HepG2 (cell line): ENCODE data around the gene DNAAF8. TPM values are rescaled to one million over a fixed set of nuclear protein-coding genes. Genes with fewer than 3 reads are reported as not detected.

Source experiments
- ATAC-seq: fragments of 200-7000 bp; cut with Tn5 transposase; 3 replicates; pipeline ENCODE4 v1.9.1; 2020; ENCODE audit warnings: mild to moderate bottlenecking, moderate library complexity
- BruUV-seq: library from RNA; stranded (reverse); fragments of 400-500 nt; replicated peaks from 2 replicates; lab custom pipeline; 2021; lab: Mats Ljungman, UMichigan
- CTCF ChIA-PET: fragments of 300-600 bp; formaldehyde crosslinking; extraction: SDS; loops from one replicate; lab custom pipeline; 2021; ENCODE audit warnings: low total read pairs, inconsistent platforms, low intra/inter-chr PET ratio; lab: Yijun Ruan, JAX
- POLR2A ChIA-PET: fragments of 350-600 bp; sonication (Branson Sonifier 250); formaldehyde crosslinking; loops from one replicate; lab custom pipeline; 2020; ENCODE audit warnings: antibody characterized with exemption, inconsistent platforms; lab: Yijun Ruan, JAX
- DNase-seq: peaks from one replicate; pipeline ENCODE4 v3.0.0-alpha.2; 2015; ENCODE audit warnings: low spot score
- FAIRE-seq: peaks from 3 replicates; lab custom pipeline; 2011; peaks lifted over from hg19 to GRCh38; lab: Jason Lieb, UNC
- H2AFZ ChIP-seq: one replicate; pipeline ENCODE4 v1.6.1; 2011; ENCODE audit warnings: low read length, inconsistent platforms
- H3K27ac ChIP-seq: fragments of 300-600 bp; 3 replicates; pipeline ENCODE4 v1.8.0; 2011; ENCODE audit warnings: mixed run types, mild to moderate bottlenecking, mixed read lengths, low read length, inconsistent platforms; ENCODE audit not compliant: insufficient read depth; ENCODE audit errors: extremely low read length
- H3K27me3 ChIP-seq, 2 experiments: fragments of 200-600 bp in 1 of 2; 2 replicates in 1 of 2; 3 replicates in 1 of 2; pipeline versions ENCODE4 v1.6.0 to v1.8.0; 2011; ENCODE audit warnings: low read length in 2 of 2, mild to moderate bottlenecking in 2 of 2, moderate library complexity in 2 of 2, inconsistent platforms in 1 of 2; ENCODE audit not compliant: insufficient read depth in 2 of 2, control insufficient read depth in 1 of 2
- H3K36me3 ChIP-seq, 2 experiments: fragments of 200-600 bp in 1 of 2; replicated peaks in 1 of 2; 2 replicates in 1 of 2; 3 replicates in 1 of 2; pipeline versions ENCODE4 v1.5.1 to v1.8.0; 2011; ENCODE audit warnings: low read length in 2 of 2, inconsistent platforms in 1 of 2; ENCODE audit not compliant: insufficient read depth in 2 of 2, control insufficient read depth in 1 of 2
- H3K4me1 ChIP-seq: 2 replicates; pipeline ENCODE4 v1.5.1; 2012; ENCODE audit warnings: low read length, inconsistent platforms; ENCODE audit not compliant: insufficient read depth
- H3K4me2 ChIP-seq: 2 replicates; pipeline ENCODE4 v1.6.0; 2011; ENCODE audit warnings: low read depth, low read length, inconsistent platforms
- H3K4me3 ChIP-seq, 3 experiments: fragments of 200-600 bp in 1 of 3; sonication (generic), shearing (Covaris generic) in 1 of 3; replicated peaks in 1 of 3; 2 replicates each; pipeline ENCODE4 v1.5.1; 2011 to 2016; ENCODE audit warnings: low read length in 3 of 3, inconsistent platforms in 2 of 3, low read depth in 2 of 3, mild to moderate bottlenecking in 2 of 3, control low read depth in 1 of 3, mixed read lengths in 1 of 3; ENCODE audit not compliant: insufficient read depth in 1 of 3
- H3K79me2 ChIP-seq: one replicate; pipeline ENCODE4 v1.6.1; 2011; ENCODE audit warnings: low read length, inconsistent platforms; ENCODE audit not compliant: insufficient read depth
- H3K9ac ChIP-seq: 2 replicates; pipeline ENCODE4 v1.6.0; 2011; ENCODE audit warnings: mild to moderate bottlenecking, low read depth, low read length, inconsistent platforms; ENCODE audit not compliant: insufficient read depth
- H3K9me3 ChIP-seq: 2 replicates; pipeline ENCODE4 v1.5.1; 2012; ENCODE audit warnings: mild to moderate bottlenecking, low read length
- H4K20me1 ChIP-seq: 2 replicates; pipeline ENCODE4 v1.6.0; 2011; ENCODE audit warnings: inconsistent platforms, mild to moderate bottlenecking, low read length, moderate library complexity; ENCODE audit not compliant: insufficient read depth
- ADNP ChIP-seq: sonication (generic); formaldehyde crosslinking; IDR thresholded peaks from 2 replicates; pipeline ENCODE4 v1.4.0; 2020; ENCODE audit warnings: missing genetic modification reagents
- BCLAF1 ChIP-seq: fragments of 450-650 bp; IDR thresholded peaks from 2 replicates; pipeline ENCODE4 v1.6.1; 2017; ENCODE audit warnings: mild to moderate bottlenecking
- MEIS2 ChIP-seq: sonication (generic); formaldehyde crosslinking; IDR thresholded peaks from 2 replicates; pipeline ENCODE4 v1.9.0; 2021; ENCODE audit warnings: mild to moderate bottlenecking, missing genetic modification reagents
- MTF2 ChIP-seq: sonication (generic); formaldehyde crosslinking; IDR thresholded peaks from 2 replicates; pipeline ENCODE4 v1.5.0; 2020; ENCODE audit warnings: missing genetic modification reagents, borderline replicate concordance
- SRSF1 ChIP-seq: fragments of 200-400 bp; formaldehyde crosslinking; optimal IDR thresholded peaks from 2 replicates; pipeline ENCODE3; 2017; ENCODE audit warnings: mild to moderate bottlenecking, low read depth, low read length, moderate library complexity
- THAP7 ChIP-seq: sonication (generic); formaldehyde crosslinking; IDR thresholded peaks from 2 replicates; pipeline ENCODE4 v1.8.1; 2023; ENCODE audit warnings: mild to moderate bottlenecking, missing genetic modification reagents
- TOE1 ChIP-seq: sonication (generic); formaldehyde crosslinking; IDR thresholded peaks from 2 replicates; pipeline ENCODE4 v1.4.0; 2020; ENCODE audit warnings: mild to moderate bottlenecking, missing genetic modification reagents
- ZBTB10 ChIP-seq: sonication (generic); formaldehyde crosslinking; IDR thresholded peaks from 2 replicates; pipeline ENCODE4 v1.4.0; 2020; ENCODE audit warnings: missing genetic modification reagents, borderline replicate concordance
- ZBTB26 ChIP-seq: IDR thresholded peaks from 2 replicates; pipeline ENCODE4 v1.6.1; 2016; ENCODE audit warnings: missing compliant biosample characterization, missing genetic modification reagents, borderline replicate concordance
- ZNF20 ChIP-seq: sonication (generic); formaldehyde crosslinking; IDR thresholded peaks from 2 replicates; pipeline ENCODE4 v1.4.0; 2020; ENCODE audit warnings: mild to moderate bottlenecking, moderate library complexity, missing genetic modification reagents
- WGBS: methylation state at CpG from one replicate; pipeline ENCODE4 v1.1.6; 2017; ENCODE audit warnings: low lambda C conversion rate; 5-methylcytosine and 5-hydroxymethylcytosine counted together
- in situ Hi-C: cut with HindIII; loops from 2 replicates; pipeline ENCODE4 v1.10.0; 2017; ENCODE audit warnings: low pct_unique_long_range_greater_than_20kb; ENCODE audit not compliant: extremely low pct_ligation_motif_present
- intact Hi-C: fragments of 100-400 bp; cut with micrococcal nuclease; formaldehyde crosslinking; loops from one replicate; pipeline ENCODE4 v1.10.0; 2022; ENCODE audit not compliant: unreplicated experiment
- polyA plus RNA-seq, 8 experiments: library from polyadenylated mRNA; depleted of rRNA in 3 of 8; stranded (reverse) in 7 of 8; unstranded in 1 of 8; fragments of >200 nt; fragmentation: Illumina TruSeq in 4 of 8; extraction: Trizol in 4 of 8; gene quantifications; 2 replicates each; pipeline versions ENCODE4 v1.2.1 to v1.2.3, GENCODE V29; 2011 to 2016; ENCODE audit warnings: low read depth in 4 of 8, missing spikeins in 1 of 8, mixed read lengths in 1 of 8; ENCODE audit not compliant: insufficient read depth in 1 of 8
- total RNA-seq, 5 experiments: library from RNA; depleted of rRNA; stranded (reverse); fragments of >200 nt; fragmentation: Illumina TruSeq; extraction: Trizol; gene quantifications; 2 replicates each; pipeline ENCODE4 v1.2.3, GENCODE V29; 2016; ENCODE audit warnings: low read depth in 1 of 5

DNAAF8 gene
- total and polyA plus RNA-seq, 2 of the 13 experiments (the other 11 are each of a cell fraction or from before 2014, with no cell fraction given), result 0.44 TPM; not detected in 1

GRCh38 chr16:4723071-4723767 is 11.1 kb upstream of the DNAAF8 start:
- Histone ChIP-seq H3K79me2 (no peaks in the 10 kb centered on the region), H3K36me3 (peaks cover 6 to 36% of the 10 kb centered on the region in 2 experiments), H3K4me2 (no peak overlapping the region), H3K4me1 (no peaks in the 10 kb centered on the region), H3K27me3 (no peaks in the 10 kb centered on the region; a peak in 1 of 5 replicates), H3K4me3 (no peak overlapping the region), H2AFZ (no peak overlapping the region), H4K20me1 (no peaks in the 10 kb centered on the region), H3K9me3 (no peaks in the 10 kb centered on the region), H3K27ac (no peak overlapping the region), H3K9ac (no peak overlapping the region)
- in situ Hi-C loops (no loop called here), intact Hi-C loops (no loop called here)
- no peak for ATAC-seq
- DNase-seq, result no peak
- TF ChIP-seq ADNP (no peak), ZBTB26 (CRISPR knock-in tag) (no peak), TOE1 (CRISPR knock-in tag) (no peak), THAP7 (CRISPR knock-in tag) (no peak), ZBTB10 (CRISPR knock-in tag) (no peak), SRSF1 (no peak), MEIS2 (no peak), BCLAF1 (no peak), MTF2 (CRISPR knock-in tag) (no peak), ZNF20 (CRISPR knock-in tag) (no peak)
- WGBS, result 98% methylated on average over 14 of the region's 14 CpGs
- no TSS peak for BruUV-seq
- no peak for FAIRE-seq
- ChIA-PET POLR2A (no interaction called here), CTCF (no interaction called here)
